DND-41 (cell line): ENCODE results near the gene PROB1.

Source experiments
- ATAC-seq: fragments of 200-7000 bp; cut with Tn5 transposase; 3 replicates; pipeline ENCODE4 v1.9.1; 2021; ENCODE audit warnings: low read depth; ENCODE audit not compliant: insufficient read depth
- DNase-seq: peaks from one replicate; pipeline ENCODE4 v3.0.0-alpha.2; 2020
- H2AFZ ChIP-seq: 2 replicates; pipeline ENCODE4 v1.6.0; 2012; ENCODE audit warnings: low read depth, low read length
- H3K27ac ChIP-seq: 2 replicates; pipeline ENCODE4 v1.5.1; 2012; ENCODE audit warnings: low read length, inconsistent platforms
- H3K27me3 ChIP-seq: fragments of 200-600 bp; sonication (generic); 2 replicates; pipeline ENCODE4 v1.6.0; 2012; ENCODE audit warnings: low read length, mild to moderate bottlenecking, inconsistent platforms; ENCODE audit not compliant: insufficient read depth, poor library complexity
- H3K36me3 ChIP-seq: 2 replicates; pipeline ENCODE4 v1.5.1; 2012; ENCODE audit warnings: low read length, inconsistent platforms; ENCODE audit not compliant: insufficient read depth
- H3K4me1 ChIP-seq: 2 replicates; pipeline ENCODE4 v1.5.1; 2012; ENCODE audit warnings: mild to moderate bottlenecking, low read length; ENCODE audit not compliant: insufficient read depth
- H3K4me2 ChIP-seq: 2 replicates; pipeline ENCODE4 v1.6.0; 2012; ENCODE audit warnings: mild to moderate bottlenecking, moderate library complexity, low read length, inconsistent platforms; ENCODE audit not compliant: insufficient read depth
- H3K4me3 ChIP-seq, 2 experiments: fragments of 200-600 bp in 1 of 2; shearing (Covaris generic) in 1 of 2; 2 replicates each; pipeline ENCODE4 v1.5.1; 2012 to 2016; ENCODE audit warnings: inconsistent platforms in 2 of 2, low read length in 2 of 2, mild to moderate bottlenecking in 2 of 2, low read depth in 1 of 2, moderate library complexity in 1 of 2
- H3K79me2 ChIP-seq: 2 replicates; pipeline ENCODE4 v1.6.0; 2012; ENCODE audit warnings: low read length, inconsistent platforms; ENCODE audit not compliant: insufficient read depth
- H3K9ac ChIP-seq: 2 replicates; pipeline ENCODE4 v1.6.0; 2012; ENCODE audit warnings: low read depth, mild to moderate bottlenecking, inconsistent platforms, low read length, moderate library complexity
- H3K9me3 ChIP-seq: 2 replicates; pipeline ENCODE4 v1.5.1; 2012; ENCODE audit warnings: low read length, moderate library complexity, mild to moderate bottlenecking, inconsistent platforms; ENCODE audit not compliant: insufficient read depth, severe bottlenecking
- H4K20me1 ChIP-seq: 2 replicates; pipeline ENCODE4 v1.6.0; 2012; ENCODE audit warnings: low read length; ENCODE audit not compliant: insufficient read depth
- EZH2 ChIP-seq: IDR thresholded peaks from 3 replicates; pipeline ENCODE4 v1.6.1; 2012; ENCODE audit warnings: borderline replicate concordance, low read depth, mild to moderate bottlenecking, moderate library complexity, low read length, inconsistent platforms; ENCODE audit not compliant: severe bottlenecking
- TF ChIP-seq, protein P1 (sequence below): IDR thresholded peaks from 2 replicates; pipeline ENCODE4 v1.5.1; 2012; ENCODE audit warnings: borderline replicate concordance, low read length, moderate library complexity, mild to moderate bottlenecking; ENCODE audit not compliant: poor library complexity, severe bottlenecking; ENCODE audit errors: extremely low read depth

Gene PROB1

DNA sequence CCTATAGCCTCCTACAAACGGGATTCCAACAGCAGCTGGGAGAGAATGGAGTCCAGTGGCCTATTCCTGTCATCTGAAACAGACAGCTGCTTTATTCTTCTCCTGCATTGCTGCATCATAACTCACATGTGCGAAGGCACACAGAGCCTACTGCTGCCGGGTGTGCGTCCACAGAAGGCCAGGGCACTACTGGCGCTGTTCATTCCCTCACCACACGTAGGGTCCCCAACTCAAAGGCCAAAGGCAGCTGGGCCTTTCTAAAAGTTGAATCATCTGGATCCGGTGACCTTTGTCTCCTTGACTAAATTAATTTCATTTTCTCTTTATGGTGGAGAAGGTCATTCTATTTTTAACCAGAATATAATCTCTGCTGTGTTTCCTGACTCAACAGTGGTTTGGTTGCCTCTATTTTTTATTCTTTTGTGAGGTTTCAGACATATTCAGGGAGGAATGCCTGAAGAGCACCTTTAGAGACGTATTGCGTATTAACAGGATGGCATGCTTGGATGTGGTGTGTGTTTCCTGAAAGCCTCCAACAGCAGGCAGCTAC is 19.8 kb upstream of the PROB1 start:
- ATAC-seq = no peak
- H3K9ac ChIP-seq = no peak overlapping the region

DNA sequence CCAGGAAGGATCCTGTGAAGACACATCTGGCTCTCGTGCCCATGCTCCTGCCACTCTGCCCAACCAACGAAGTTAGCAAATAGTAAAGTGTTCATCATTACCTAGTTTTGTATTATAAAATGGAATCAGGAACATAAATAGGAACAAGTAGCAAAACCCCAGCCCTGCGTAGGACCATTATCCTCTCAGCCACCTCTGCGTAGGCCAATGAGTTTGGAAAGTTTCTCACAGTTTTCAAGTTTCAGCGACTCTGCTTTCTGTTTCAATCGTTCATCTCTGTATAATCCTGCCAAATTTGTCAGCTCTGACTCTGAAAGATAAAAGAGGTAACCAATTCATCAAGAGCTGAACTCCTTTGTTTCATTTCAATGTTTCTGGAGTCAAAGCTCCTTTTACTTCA is 19.1 kb upstream of the PROB1 start:
- no peak overlapping the region for H3K9ac ChIP-seq
- H3K9me3 ChIP-seq = no peaks in the 10 kb centered on the region
- no peaks in the 10 kb centered on the region for H3K79me2 ChIP-seq
- no peak overlapping the region for H3K4me3 ChIP-seq
- H3K36me3 ChIP-seq = peaks cover 14% of the 10 kb centered on the region; the same call in 1 of the 2 replicates
- H2AFZ ChIP-seq = no peak overlapping the region
- no peak overlapping the region for H3K27ac ChIP-seq
- no peak overlapping the region for H3K4me2 ChIP-seq
- DNase-seq (no peak), ATAC-seq (no peak)
- peaks cover 27% of the 10 kb centered on the region for H3K4me1 ChIP-seq
- H3K27me3 ChIP-seq = no peaks in the 10 kb centered on the region
- no peaks in the 10 kb centered on the region for H4K20me1 ChIP-seq
- TF ChIP-seq, protein P1, sequence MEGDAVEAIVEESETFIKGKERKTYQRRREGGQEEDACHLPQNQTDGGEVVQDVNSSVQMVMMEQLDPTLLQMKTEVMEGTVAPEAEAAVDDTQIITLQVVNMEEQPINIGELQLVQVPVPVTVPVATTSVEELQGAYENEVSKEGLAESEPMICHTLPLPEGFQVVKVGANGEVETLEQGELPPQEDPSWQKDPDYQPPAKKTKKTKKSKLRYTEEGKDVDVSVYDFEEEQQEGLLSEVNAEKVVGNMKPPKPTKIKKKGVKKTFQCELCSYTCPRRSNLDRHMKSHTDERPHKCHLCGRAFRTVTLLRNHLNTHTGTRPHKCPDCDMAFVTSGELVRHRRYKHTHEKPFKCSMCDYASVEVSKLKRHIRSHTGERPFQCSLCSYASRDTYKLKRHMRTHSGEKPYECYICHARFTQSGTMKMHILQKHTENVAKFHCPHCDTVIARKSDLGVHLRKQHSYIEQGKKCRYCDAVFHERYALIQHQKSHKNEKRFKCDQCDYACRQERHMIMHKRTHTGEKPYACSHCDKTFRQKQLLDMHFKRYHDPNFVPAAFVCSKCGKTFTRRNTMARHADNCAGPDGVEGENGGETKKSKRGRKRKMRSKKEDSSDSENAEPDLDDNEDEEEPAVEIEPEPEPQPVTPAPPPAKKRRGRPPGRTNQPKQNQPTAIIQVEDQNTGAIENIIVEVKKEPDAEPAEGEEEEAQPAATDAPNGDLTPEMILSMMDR = no peak
- no peak for TF ChIP-seq EZH2

More for the DNA sequence above, 19.8 kb upstream of the PROB1 start:
- Histone ChIP-seq H3K4me3 (no peak overlapping the region), H3K36me3 (peaks cover 20% of the 10 kb centered on the region; the same call in 1 of the 2 replicates), H3K9me3 (no peaks in the 10 kb centered on the region), H2AFZ (no peak overlapping the region), H3K27me3 (no peaks in the 10 kb centered on the region), H4K20me1 (no peaks in the 10 kb centered on the region), H3K27ac (no peak overlapping the region; the same call in 1 of the 2 replicates), H3K79me2 (no peaks in the 10 kb centered on the region), H3K4me1 (peaks cover 27% of the 10 kb centered on the region), H3K4me2 (no peak overlapping the region)
- no peak for TF ChIP-seq EZH2
- TF ChIP-seq, protein P1 = no peak
- DNase-seq = no peak

DNA sequence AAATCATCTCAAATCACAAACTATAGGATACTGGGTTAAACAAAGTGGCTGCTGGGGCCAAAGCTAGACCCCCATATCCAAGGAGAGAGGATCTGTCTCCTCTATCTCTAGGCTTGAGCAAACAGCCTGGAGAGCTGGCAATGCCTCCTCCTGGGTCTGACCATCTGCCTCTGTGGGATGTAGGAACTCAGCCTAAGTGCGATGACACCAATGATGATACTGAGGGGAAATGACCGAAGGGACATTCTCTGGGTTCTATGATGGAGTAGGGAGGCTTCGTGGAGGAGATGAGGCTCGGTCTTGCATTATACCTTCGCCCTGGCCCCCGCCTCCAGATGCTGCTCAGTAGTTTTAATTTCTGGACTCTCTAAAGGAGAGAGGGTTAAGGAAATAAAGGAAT is 18.2 kb upstream of the PROB1 start:
- DNase-seq (no peak), ATAC-seq (no peak)
- TF ChIP-seq EZH2 = no peak
- TF ChIP-seq, protein P1 = no peak

More for the DNA sequence above, 18.2 kb upstream of the PROB1 start:
- H3K9ac ChIP-seq = no peak overlapping the region
- H3K4me1 ChIP-seq = peaks cover 27% of the 10 kb centered on the region
- H3K27ac ChIP-seq = no peak overlapping the region
- H3K4me3 ChIP-seq = no peak overlapping the region
- H2AFZ ChIP-seq = no peak overlapping the region
- no peaks in the 10 kb centered on the region for H3K27me3 ChIP-seq
- no peaks in the 10 kb centered on the region for H4K20me1 ChIP-seq
- no peaks in the 10 kb centered on the region for H3K79me2 ChIP-seq
- H3K9me3 ChIP-seq = no peaks in the 10 kb centered on the region
- no peak overlapping the region for H3K4me2 ChIP-seq
- 0 out of 2 replicates have a peak, but pooled peaks cover 7% of the 10 kb centered on the region for H3K36me3 ChIP-seq
